GM12878 (cell line): Measurements from ENCODE around the gene HMMR.

Source experiments
- CTCF ChIP-seq, 3 experiments: IDR thresholded peaks in 2 of 3; conservative IDR thresholded peaks in 1 of 3; 2 replicates each; pipeline ENCODE4 v1.5.1; 2011; ENCODE audit warnings: low read depth in 3 of 3, low read length in 3 of 3, mild to moderate bottlenecking in 3 of 3, control low read depth in 2 of 3, moderate library complexity in 2 of 3, inconsistent platforms in 1 of 3, mixed read lengths in 1 of 3; ENCODE audit not compliant: control insufficient read depth in 2 of 3, insufficient read depth in 1 of 3; ENCODE audit errors: extremely low read depth in 1 of 3
- E2F8 ChIP-seq: fragments of 450-650 bp; IDR thresholded peaks from 2 replicates; pipeline ENCODE4 v1.6.1; 2018; ENCODE audit warnings: mild to moderate bottlenecking, low read depth, moderate library complexity; ENCODE audit not compliant: partially characterized antibody
- MXI1 ChIP-seq: fragments of 150-350 bp; IDR thresholded peaks from 2 replicates; pipeline ENCODE4 v1.6.1; 2011; ENCODE audit warnings: low read depth, mild to moderate bottlenecking, inconsistent platforms, low read length, improper control_type of control experiment
- POLR2A ChIP-seq: IDR thresholded peaks from 2 replicates; pipeline ENCODE4 v1.6.1; 2011; ENCODE audit warnings: low read depth, mild to moderate bottlenecking, low read length
- RELA ChIP-seq: fragments of 450-650 bp; IDR thresholded peaks from 2 replicates; pipeline ENCODE4 v1.8.0; 2014; ENCODE audit warnings: borderline replicate concordance; ENCODE audit not compliant: partially characterized antibody
- TCF12 ChIP-seq: IDR thresholded peaks from 2 replicates; pipeline ENCODE4 v1.6.1; 2011; ENCODE audit warnings: low read depth, mild to moderate bottlenecking, low read length
- TCF7 ChIP-seq: IDR thresholded peaks from 2 replicates; pipeline ENCODE4 v1.6.1; 2014; ENCODE audit warnings: antibody characterized with exemption, borderline replicate concordance
- ZNF24 ChIP-seq: fragments of 450-650 bp; IDR thresholded peaks from 2 replicates; pipeline ENCODE4 v1.6.1; 2017; ENCODE audit warnings: antibody characterized with exemption, mild to moderate bottlenecking

GRCh38 chr5:163459819-163460561 is 442 bp upstream of the HMMR start, which contains the start of gene NUDCD2:
- TF ChIP-seq TCF12, result 0 out of 2 replicates have a peak, but pooled peaks have one; percentile 15
- TF ChIP-seq ZNF24, result no peak
- TF ChIP-seq POLR2A, result peak; percentile 99
- TF ChIP-seq CTCF (IDR thresholded peaks at IDR 0.05 in 2 of 3, conservative IDR thresholded peaks at IDR 0.05 in 1 of 3; ENCODE audit: control insufficient read depth in 2 of 3, extremely low read depth in 1 of 3, insufficient read depth in 1 of 3, low read depth in 3 of 3, low read length in 3 of 3), result peak in 2 of 3 experiments; percentile 5 to 34; a peak in 2 of 6 replicates
- no peak for TF ChIP-seq TCF7
- TF ChIP-seq MXI1, result peak; percentile 88
- TF ChIP-seq E2F8, result no peak
- TF ChIP-seq RELA, result peak; percentile 51
